GM18951 (cell line): ENCODE results near the gene EVI2A.
A peak's percentile ranks its signal among the peaks of the same experiment; 100 is the strongest.
"Not testable (repeated sequence)": the region's sequence is repeated elsewhere in the genome, so short reads cannot be mapped to it uniquely, and the experiment has no call there.

ENCODE experiments used
- POLR2A ChIP-seq: IDR thresholded peaks from 4 replicates; pipeline ENCODE4 v1.6.1; 2011; ENCODE audit warnings: mild to moderate bottlenecking; ENCODE audit not compliant: insufficient read length, insufficient read depth; ENCODE audit errors: extremely low read depth
- in situ Hi-C: fragments of 300-500 bp; cut with MboI; formaldehyde crosslinking; loops from one replicate; pipeline ENCODE4 v1.12.0; 2022; ENCODE audit warnings: low sequenced_read_pairs, mixed read lengths, inconsistent platforms; ENCODE audit not compliant: unreplicated experiment

Gene EVI2A, protein sequence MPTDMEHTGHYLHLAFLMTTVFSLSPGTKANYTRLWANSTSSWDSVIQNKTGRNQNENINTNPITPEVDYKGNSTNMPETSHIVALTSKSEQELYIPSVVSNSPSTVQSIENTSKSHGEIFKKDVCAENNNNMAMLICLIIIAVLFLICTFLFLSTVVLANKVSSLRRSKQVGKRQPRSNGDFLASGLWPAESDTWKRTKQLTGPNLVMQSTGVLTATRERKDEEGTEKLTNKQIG

DNA sequence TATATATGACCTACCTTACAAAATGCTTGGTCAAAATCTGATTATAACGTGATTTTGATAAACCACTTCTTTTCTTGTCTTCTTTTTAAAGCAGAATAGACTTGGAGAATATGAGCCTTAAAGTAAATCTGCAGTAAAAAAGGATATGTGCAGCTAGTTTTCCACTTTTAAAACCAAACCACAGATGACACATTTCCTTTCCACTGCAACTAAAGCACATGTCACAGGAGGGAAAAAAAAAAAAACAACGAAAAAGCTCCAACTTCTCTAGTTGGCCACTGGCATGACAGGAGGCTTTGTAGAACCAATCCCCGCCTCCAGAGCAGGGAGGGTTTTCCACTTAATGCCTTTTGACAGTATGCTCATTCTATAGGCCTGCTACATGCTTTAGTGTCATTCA, at the start of gene EVI2A:
TSS of gene EVI2A (minus strand) at position 142 of the 400 bp plus-strand sequence. CDS start 2,609 bp downstream, outside the sequence.
- in situ Hi-C loops, result no loop called here
- TF ChIP-seq POLR2A, result peak; percentile 18

DNA sequence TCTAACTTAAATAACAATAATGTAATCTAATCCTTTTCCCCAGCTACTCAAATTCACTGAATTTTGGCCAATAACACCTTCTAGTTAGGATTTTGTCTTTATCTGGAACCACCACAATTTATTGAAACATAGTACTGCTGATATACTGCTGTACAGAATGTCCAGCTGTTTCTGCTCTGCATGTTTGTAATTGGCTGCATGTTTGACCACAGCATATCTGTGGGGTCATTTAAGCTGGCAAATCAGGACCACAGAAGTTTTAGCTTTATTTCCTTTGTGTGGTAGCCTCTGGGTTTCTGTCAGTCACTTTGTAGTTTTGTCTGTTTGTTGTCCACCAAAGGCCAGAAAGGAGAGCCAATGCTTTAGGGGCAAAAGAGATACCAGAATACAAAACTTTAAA, 47.8 kb upstream of the EVI2A start:
- TF ChIP-seq POLR2A, result no peak
- in situ Hi-C loops, result loop anchor here (25.0 kb wide), 1 partner anchor 357 kb away; no protein-coding TSS in a partner anchor

DNA sequence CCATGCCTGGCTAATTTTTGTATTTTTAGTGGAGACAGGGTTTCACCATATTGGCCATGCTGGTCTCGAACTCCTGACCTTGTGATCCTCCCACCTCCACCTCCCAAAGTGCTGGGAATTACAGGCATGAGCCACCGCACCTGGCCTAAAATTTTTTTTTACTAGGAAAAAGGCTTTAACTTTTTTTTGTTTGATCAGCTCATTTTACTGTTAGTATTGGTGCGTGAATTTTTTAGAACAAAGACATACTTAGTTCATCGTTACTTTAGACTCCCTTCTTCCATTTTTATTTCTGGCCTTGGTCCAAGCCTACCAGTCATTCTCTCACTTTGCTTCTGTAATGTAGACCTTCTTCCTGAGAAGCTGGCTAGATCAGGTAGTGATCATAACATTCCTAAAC, 44.7 kb upstream of the EVI2A start:
- in situ Hi-C loops, result loop anchor here (25.0 kb wide), 1 partner anchor 354 kb away; no protein-coding TSS in a partner anchor
- no peak for TF ChIP-seq POLR2A

DNA sequence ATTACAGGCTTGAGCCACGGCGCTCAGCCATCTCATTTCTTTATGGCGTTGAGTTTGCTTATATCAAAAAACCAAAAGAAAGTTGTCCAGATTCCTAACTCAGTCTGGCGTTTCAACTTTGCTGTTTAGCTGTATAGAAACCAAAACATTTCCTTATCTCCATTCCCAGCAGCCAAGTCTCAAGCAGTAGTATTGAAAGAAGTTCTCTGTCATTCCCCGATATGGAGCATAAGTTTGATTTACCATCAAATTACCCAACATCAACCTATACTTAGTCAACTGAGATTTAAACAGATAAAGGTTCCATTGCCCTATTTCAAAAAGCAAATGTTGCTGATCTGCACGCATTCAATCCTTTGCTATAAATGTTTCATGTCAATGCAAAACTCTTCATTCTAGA, 42.6 kb upstream of the EVI2A start:
- in situ Hi-C loops, result loop anchor here (25.0 kb wide), 1 partner anchor 352 kb away; no protein-coding TSS in a partner anchor
- TF ChIP-seq POLR2A, result no peak

DNA sequence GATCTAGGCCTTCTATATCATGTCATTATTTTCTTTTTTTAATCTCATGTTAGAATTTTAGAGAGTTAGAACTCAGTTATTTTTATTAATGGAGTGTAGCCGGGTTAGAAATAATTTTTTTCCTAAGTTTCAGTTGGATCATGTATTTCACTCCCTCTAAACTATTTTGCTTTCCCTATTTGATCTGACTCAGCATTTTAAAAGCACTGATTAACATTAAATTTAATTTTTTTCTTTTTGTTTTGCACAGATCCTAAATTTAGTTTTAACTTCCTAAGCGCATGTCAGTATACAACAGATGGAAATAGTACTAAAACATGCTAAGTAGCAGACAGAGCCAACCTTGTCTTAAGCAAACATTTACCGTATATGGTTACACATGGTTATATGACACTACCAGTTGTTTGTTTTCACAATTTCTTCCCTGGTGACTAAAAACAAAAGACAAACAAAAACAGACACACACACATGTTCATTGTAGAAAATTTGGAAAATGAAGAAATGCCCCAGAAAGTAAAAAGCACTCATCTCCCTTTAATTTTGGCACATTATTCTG, 36.5 kb upstream of the EVI2A start:
- TF ChIP-seq POLR2A, result no peak
- in situ Hi-C loops, result loop anchor here (25.0 kb wide), 1 partner anchor 346 kb away; no protein-coding TSS in a partner anchor

DNA sequence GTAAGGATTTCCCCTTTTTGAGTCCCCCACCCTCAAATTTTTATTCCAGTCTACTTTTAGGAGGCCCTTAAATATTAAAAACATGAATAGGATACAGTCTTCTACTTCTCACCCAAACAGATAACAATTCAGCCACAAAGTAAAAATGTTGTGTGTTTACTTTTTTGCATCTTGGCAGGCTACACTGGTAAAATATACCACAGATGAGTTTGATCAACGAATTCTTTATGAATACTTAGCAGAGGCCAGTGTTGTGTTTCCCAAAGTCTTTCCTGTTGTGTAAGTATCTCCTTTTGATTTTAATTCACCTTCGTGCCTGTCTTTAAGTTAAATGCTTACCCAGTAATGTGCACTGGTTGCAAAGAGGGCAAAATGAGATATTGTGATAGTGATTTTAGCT, 35.7 kb upstream of the EVI2A start:
- in situ Hi-C loops, result loop anchor here (25.0 kb wide), 1 partner anchor 345 kb away; no protein-coding TSS in a partner anchor
- TF ChIP-seq POLR2A, result no peak

DNA sequence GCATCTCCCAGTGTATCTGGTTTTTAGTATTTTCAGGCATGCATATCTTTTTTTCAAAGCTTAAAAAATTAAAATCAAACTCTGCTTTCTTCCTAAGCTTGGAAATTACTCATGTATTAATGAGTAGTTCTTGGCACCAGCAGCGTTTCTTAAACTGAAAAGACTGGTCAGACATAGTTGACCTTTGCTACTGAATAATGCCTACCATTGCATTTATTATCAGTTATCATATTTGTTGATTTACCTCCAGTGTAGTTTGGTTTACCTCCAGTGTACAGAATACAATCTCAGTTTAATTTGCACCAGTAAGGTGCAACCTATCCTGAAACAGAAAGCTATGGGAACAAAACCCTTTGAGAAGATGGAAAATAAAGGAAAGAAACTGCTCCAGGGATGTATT, 34.5 kb upstream of the EVI2A start:
- no peak for TF ChIP-seq POLR2A
- in situ Hi-C loops, result loop anchor here (25.0 kb wide), 1 partner anchor 344 kb away; no protein-coding TSS in a partner anchor

DNA sequence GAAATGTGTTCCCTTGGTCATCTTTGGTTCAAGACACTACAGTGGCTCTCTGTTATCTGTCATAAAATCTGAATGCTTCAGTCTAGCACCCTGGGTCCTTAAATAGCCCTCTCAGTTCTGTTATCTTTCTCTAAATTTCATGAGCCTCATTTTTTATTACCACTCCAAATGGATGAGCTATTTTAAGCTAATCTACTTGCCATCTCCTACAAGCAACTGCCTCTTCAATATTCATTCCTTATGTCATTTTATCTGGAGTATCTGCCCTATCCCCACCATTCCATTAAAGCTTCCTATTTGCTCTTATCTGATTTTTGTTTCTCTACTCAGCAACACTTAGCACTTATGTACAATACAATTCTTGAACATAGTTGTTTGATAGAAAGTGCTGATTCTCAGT, 28.0 kb upstream of the EVI2A start:
- in situ Hi-C loops, result no loop called here

DNA sequence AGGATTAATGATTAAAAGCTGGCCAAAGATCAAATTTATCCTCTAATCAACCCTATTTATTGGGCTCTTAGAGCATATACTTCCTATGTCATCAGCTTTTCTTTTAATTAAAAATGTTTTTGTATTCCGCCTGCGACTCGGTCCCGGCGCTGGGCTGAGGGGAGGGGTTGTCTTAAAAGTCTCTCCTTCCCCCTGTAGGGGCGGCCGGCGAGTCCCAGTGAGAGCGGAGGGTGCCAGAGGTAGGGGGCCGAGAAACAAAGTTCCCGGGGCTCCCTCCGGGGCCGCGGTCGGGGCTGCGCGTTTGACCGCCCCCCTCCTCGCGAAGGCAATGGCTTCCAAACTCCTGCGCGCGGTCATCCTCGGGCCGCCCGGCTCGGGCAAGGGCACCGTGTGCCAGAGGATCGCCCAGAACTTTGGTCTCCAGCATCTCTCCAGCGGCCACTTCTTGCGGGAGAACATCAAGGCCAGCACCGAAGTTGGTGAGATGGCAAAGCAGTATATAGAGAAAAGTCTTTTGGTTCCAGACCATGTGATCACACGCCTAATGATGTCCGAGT, 23.8 kb upstream of the EVI2A start:
- in situ Hi-C loops, result not testable (repeated sequence)

More for the DNA sequence above, 28.0 kb upstream of the EVI2A start:
- no peak for TF ChIP-seq POLR2A

DNA sequence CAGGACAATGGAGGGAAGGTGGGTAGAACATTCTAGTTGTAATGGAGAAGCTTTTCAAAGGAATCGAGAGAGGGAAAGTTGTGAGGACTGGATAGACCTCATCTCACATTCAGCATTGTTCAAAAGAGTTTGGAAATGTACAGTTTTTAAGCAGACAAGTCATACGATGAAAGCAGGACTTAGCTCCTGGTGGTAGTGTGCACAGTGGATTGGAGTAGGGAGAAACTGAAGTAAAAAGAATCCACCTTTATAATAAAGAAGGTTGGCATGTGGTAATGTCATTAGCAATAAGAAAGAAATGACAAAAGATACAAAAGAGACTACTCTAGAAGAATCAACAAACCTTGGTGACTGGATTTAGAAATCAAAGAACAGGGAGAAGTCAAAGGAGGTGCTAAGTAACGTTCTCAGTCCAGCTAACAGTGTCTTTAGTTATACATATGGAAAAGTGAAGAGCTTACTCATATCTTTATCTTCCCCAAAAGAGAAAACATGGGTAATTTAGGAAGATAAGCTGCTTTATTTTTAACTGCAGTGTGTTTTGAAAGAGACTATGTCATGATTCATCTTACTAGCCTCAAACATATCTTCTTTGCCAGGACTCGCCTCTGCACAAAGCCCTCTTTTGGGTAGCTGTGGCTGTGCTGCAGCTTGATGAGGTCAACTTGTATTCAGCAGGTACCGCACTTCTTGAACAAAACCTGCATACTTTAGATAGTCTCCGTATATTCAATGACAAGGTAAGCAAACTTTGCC, 18.7 kb upstream of the EVI2A start:
- TF ChIP-seq POLR2A, result no peak
- in situ Hi-C loops, result no loop called here

DNA sequence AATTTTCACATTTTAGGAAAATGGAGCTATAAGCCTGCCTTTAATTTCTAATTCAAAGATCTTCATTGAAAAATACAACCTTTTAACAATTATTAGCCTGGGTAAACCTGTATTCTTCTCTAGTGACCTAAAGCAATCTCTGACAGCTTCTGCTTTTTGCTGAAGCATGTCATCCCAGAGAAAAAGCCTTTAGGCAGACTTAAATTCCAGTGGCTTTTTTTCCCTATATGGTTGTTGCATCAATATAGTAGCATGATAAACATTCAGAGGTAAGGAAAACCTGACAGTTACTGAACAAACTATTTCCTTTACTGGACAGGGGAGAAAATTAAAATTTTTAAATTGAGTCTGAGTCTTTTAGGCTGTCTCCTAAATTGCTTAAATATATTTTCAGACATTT, 7.8 kb upstream of the EVI2A start:
- TF ChIP-seq POLR2A, result no peak
- in situ Hi-C loops, result no loop called here

DNA sequence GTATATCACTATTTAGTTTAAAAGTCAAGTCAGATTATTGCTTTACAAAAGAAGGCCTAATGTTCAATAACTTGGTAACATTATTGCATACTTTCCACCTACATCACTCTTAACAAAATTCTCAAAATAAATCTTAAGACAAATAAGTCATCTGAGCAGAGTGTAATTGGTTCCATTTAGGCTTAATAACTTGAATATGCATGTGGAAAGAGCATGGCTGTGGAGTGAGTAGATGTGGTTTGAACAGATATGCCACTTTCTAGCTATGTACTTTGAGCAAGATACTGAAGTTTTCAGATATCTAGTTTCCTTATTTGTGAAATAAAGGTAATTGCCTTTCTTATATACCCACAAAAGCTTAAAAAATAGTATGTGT, 6.7 kb upstream of the EVI2A start:
- no peak for TF ChIP-seq POLR2A
- in situ Hi-C loops, result no loop called here

DNA sequence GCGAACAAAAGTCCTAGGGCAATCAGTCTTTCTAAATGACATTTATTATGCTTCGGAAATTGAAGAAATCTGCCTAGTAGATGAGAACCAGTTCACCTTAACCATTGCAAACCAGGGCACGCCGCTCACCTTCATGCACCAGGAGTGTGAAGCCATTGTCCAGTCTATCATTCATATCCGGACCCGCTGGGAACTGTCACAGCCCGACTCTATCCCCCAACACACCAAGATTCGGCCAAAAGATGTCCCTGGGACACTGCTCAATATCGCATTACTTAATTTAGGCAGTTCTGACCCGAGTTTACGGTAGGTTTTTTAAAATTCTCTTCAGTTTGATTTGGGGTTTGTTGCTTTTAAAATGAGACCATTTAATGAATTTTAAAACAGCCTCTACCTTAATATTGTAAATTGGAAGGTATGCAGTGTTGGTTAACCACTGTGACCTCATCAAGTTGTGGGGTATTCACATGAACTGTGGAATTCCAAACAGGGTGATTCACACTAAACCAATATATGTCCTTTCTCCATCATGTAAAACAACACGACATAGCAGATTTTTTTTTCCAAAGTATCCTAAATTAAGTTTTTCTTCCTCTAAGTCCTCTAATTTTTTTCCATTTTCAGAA, 6.2 kb upstream of the EVI2A start:
- in situ Hi-C loops, result no loop called here
- no peak for TF ChIP-seq POLR2A

DNA sequence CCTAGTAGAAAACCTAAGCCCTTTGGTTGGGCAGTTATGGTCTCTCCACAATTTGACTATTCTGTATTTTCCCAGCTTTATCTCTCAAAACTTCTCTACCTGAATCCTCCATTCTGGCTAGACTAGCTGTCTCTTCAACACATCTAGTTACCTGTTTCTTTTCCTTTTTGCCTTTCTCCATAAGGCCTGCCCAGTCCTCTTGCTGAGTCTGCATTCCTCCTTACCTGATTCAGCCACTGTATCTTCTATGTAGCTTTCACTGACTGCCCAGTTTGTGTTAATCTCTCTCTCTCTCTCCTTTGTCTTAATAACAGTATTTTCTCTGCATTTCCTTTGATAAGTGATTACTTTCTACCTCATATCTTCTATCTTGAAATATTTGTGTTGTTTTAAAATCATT, 2.1 kb upstream of the EVI2A start:
- in situ Hi-C loops, result no loop called here
- TF ChIP-seq POLR2A, result no peak
